ENCODE measurements around the gene NRG4.

The NRG4 gene

DNA sequence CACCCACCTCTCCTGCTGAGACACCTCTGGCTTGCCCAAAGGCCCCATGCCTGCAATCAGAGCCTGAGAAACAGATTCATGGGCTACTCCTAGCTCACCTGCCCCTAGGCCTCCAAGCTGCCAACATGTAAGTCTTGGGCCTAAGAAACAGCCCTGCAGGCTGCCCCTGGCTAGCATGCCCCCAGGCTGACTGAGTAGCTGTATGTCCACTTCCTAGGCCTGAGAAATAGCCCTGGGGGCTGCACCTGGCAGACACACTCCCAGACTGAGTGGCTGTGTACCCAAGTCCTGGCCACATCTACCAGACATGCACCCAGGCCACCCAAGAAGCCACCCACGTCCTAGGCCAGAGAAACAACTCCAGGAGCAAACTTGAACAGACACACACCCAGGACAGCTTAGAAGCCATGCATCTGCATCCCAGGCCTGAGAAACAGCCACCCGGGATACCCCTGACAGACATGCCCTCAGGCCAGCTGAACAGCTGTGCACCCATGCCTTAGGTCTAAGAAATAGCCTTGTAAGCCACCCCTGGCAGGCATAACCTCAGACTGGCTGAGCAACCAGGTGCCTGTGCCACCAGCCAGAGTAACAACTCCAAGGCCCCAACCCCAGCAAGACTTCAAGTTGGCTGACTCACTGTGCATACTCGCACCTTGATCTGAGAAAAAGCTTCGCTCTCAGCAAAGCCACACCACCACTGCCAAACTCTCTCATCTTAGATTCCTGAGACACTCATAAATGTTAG, 12.0 kb upstream of the NRG4 start:
- TF ChIP-seq REST (IDR thresholded peaks at IDR 0.05; ENCODE audit: insufficient read depth in 1 of 2, low read depth in 2 of 2, low read length in 2 of 2) (no peak), FOXP2 (optimal IDR thresholded peaks at IDR 0.05; ENCODE audit: borderline replicate concordance, extremely low read depth, extremely low read length, insufficient read depth) (no peak), SIN3A (IDR thresholded peaks at IDR 0.05; ENCODE audit: borderline replicate concordance, insufficient read depth, low read length) (no peak), TAF1 (IDR thresholded peaks at IDR 0.05; ENCODE audit: borderline replicate concordance, insufficient read depth, low read length) (no peak), POLR2AphosphoS5 (IDR thresholded peaks at IDR 0.05; ENCODE audit: low read depth, low read length) (no peak)

DNA sequence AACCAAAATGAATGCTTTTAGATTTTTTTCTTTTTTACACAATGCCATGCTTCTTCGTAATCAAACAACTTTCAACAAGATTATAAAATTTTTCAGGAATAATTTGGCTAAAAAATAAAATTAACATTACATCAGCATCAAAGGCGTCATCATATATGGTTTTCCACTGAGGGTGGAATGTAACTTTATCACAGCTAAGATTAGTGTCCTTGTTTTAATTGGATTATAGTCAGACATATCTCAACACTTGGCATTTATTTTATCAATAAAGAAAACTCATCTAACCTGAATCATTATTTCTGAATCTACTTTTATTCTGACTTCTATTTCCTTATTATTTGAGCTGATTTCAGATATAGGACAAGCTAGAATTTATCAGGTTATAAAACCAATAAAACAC, 1.6 kb downstream of the NRG4 start:
- TF ChIP-seq SIN3A (IDR thresholded peaks at IDR 0.05; ENCODE audit: borderline replicate concordance, insufficient read depth, low read length) = no peak
- TF ChIP-seq REST (IDR thresholded peaks at IDR 0.05; ENCODE audit: insufficient read depth in 1 of 2, low read depth in 2 of 2, low read length in 2 of 2) = no peak
- no peak for TF ChIP-seq POLR2AphosphoS5 (IDR thresholded peaks at IDR 0.05; ENCODE audit: low read depth, low read length)
- TF ChIP-seq FOXP2 (optimal IDR thresholded peaks at IDR 0.05; ENCODE audit: borderline replicate concordance, extremely low read depth, extremely low read length, insufficient read depth) = no peak
- no peak for TF ChIP-seq TAF1 (IDR thresholded peaks at IDR 0.05; ENCODE audit: borderline replicate concordance, insufficient read depth, low read length)

GRCh38 chr15:76006136-76006778, 6.0 kb downstream of the NRG4 start:
- TF ChIP-seq FOXP2 (optimal IDR thresholded peaks at IDR 0.05; ENCODE audit: borderline replicate concordance, extremely low read depth, extremely low read length, insufficient read depth) (no peak), TAF1 (IDR thresholded peaks at IDR 0.05; ENCODE audit: borderline replicate concordance, insufficient read depth, low read length) (no peak), SIN3A (IDR thresholded peaks at IDR 0.05; ENCODE audit: borderline replicate concordance, insufficient read depth, low read length) (no peak), POLR2AphosphoS5 (IDR thresholded peaks at IDR 0.05; ENCODE audit: low read depth, low read length) (no peak), REST (IDR thresholded peaks at IDR 0.05; ENCODE audit: insufficient read depth in 1 of 2, low read depth in 2 of 2, low read length in 2 of 2) (no peak)

- TF ChIP-seq SIN3A (IDR thresholded peaks at IDR 0.05; ENCODE audit: borderline replicate concordance, insufficient read depth, low read length) = no peak
- TF ChIP-seq TAF1 (IDR thresholded peaks at IDR 0.05; ENCODE audit: borderline replicate concordance, insufficient read depth, low read length) = no peak
- no peak for TF ChIP-seq REST (IDR thresholded peaks at IDR 0.05; ENCODE audit: insufficient read depth in 1 of 2, low read depth in 2 of 2, low read length in 2 of 2)
- no peak for TF ChIP-seq FOXP2 (optimal IDR thresholded peaks at IDR 0.05; ENCODE audit: borderline replicate concordance, extremely low read depth, extremely low read length, insufficient read depth)
- no peak for TF ChIP-seq POLR2AphosphoS5 (IDR thresholded peaks at IDR 0.05; ENCODE audit: low read depth, low read length)
Observed at GRCh38 chr15:76003364-76003763, 8.9 kb downstream of the NRG4 start.

All from PFSK-1 (cell line).